WTC11 (cell line): ENCODE measurements around the gene DYNC1I2. TPM values are rescaled to one million over a fixed set of nuclear protein-coding genes. Genes with fewer than 3 reads are reported as not detected.

Experiments
- ATAC-seq: fragments of 200-7000 bp; cut with Tn5 transposase; 2 replicates; pipeline ENCODE4 v1.10.0; 2021; ENCODE audit warnings: mild to moderate bottlenecking, moderate library complexity
- CTCF ChIA-PET: fragments of 300-600 bp; sonication (Branson Sonifier 250); formaldehyde crosslinking; loops from one replicate; lab custom pipeline; 2021; ENCODE audit warnings: antibody characterized with exemption; lab: Charles Lee
- POLR2A ChIA-PET: fragments of 350-600 bp; sonication (Branson Sonifier 250); formaldehyde crosslinking; loops from one replicate; lab custom pipeline; 2021; ENCODE audit warnings: antibody characterized with exemption; lab: Charles Lee
- DNase-seq: peaks from one replicate; pipeline ENCODE4 v3.0.0; 2021; ENCODE audit warnings: low spot score
- H3K27ac Mint-ChIP-seq: 2 replicates; pipeline ENCODE4 v1.8.0; 2021; ENCODE audit warnings: mixed read lengths
- H3K27me3 Mint-ChIP-seq: 2 replicates; pipeline ENCODE4 v1.8.0; 2021; ENCODE audit warnings: low read depth, mild to moderate bottlenecking, moderate library complexity, mixed read lengths
- H3K36me3 Mint-ChIP-seq: 2 replicates; pipeline ENCODE4 v1.8.0; 2021; ENCODE audit warnings: mixed read lengths
- H3K4me1 Mint-ChIP-seq: 2 replicates; pipeline ENCODE4 v1.8.0; 2022; ENCODE audit warnings: mixed read lengths
- H3K4me3 Mint-ChIP-seq: 2 replicates; pipeline ENCODE4 v1.8.0; 2021; ENCODE audit warnings: mild to moderate bottlenecking, moderate library complexity, mixed read lengths
- H3K9me3 Mint-ChIP-seq: 2 replicates; pipeline ENCODE4 v1.8.0; 2021; ENCODE audit warnings: mixed read lengths
- FOXJ3 ChIP-seq: sonication (generic); formaldehyde crosslinking; IDR thresholded peaks from 2 replicates; pipeline ENCODE4 v1.9.0; 2021; ENCODE audit warnings: missing genetic modification reagents, mild to moderate bottlenecking, borderline replicate concordance
- JUN ChIP-seq: sonication (generic); formaldehyde crosslinking; IDR thresholded peaks from 2 replicates; pipeline ENCODE4 v1.8.0; 2023; ENCODE audit warnings: mild to moderate bottlenecking, missing genetic modification reagents
- KAT7 ChIP-seq: sonication (generic); formaldehyde crosslinking; IDR thresholded peaks from 2 replicates; pipeline ENCODE4 v1.8.1; 2023; ENCODE audit warnings: missing genetic modification reagents, mild to moderate bottlenecking, borderline replicate concordance
- MYBL2 ChIP-seq: sonication (generic); formaldehyde crosslinking; IDR thresholded peaks from 2 replicates; pipeline ENCODE4 v1.8.1; 2023; ENCODE audit warnings: mild to moderate bottlenecking, moderate library complexity, missing genetic modification reagents
- NR1H2 ChIP-seq: sonication (generic); formaldehyde crosslinking; IDR thresholded peaks from 2 replicates; pipeline ENCODE4 v1.9.0; 2021; ENCODE audit warnings: mild to moderate bottlenecking, moderate library complexity, missing genetic modification reagents
- RELA ChIP-seq: sonication (generic); formaldehyde crosslinking; IDR thresholded peaks from 2 replicates; pipeline ENCODE4 v1.8.1; 2022; ENCODE audit warnings: missing genetic modification reagents, mild to moderate bottlenecking, borderline replicate concordance
- SP1 ChIP-seq: sonication (generic); formaldehyde crosslinking; conservative IDR thresholded peaks from 2 replicates; pipeline ENCODE4 v1.8.1; 2022; ENCODE audit warnings: missing genetic modification reagents
- TP53 ChIP-seq: sonication (generic); formaldehyde crosslinking; IDR thresholded peaks from 2 replicates; pipeline ENCODE4 v1.8.1; 2023; ENCODE audit warnings: mild to moderate bottlenecking, missing genetic modification reagents
- total RNA-seq: library from RNA; stranded (reverse); gene quantifications from 3 replicates; pipeline ENCODE4 v1.2.3, GENCODE V29; 2021
- TF ChIP-seq, protein P1 (sequence below): sonication (generic); formaldehyde crosslinking; IDR thresholded peaks from 2 replicates; pipeline ENCODE4 v1.8.0; 2022; ENCODE audit warnings: missing genetic modification reagents
- TF ChIP-seq, protein P2 (sequence below): fragments of 250-450 bp; sonication (Bioruptor Pico); IDR thresholded peaks from 2 replicates; pipeline ENCODE4 v1.9.0; 2021; ENCODE audit warnings: moderate library complexity, mild to moderate bottlenecking, inconsistent platforms, borderline replicate concordance
- TF ChIP-seq, protein P3 (sequence below): fragments of 250-450 bp; sonication (Bioruptor Pico); IDR thresholded peaks from 2 replicates; pipeline ENCODE4 v1.9.0; 2021; ENCODE audit warnings: mild to moderate bottlenecking, borderline replicate concordance
- TF ChIP-seq, protein P4 (sequence below): sonication (generic); formaldehyde crosslinking; conservative IDR thresholded peaks from 2 replicates; pipeline ENCODE4 v1.8.1; 2023; ENCODE audit warnings: mild to moderate bottlenecking, low read depth, missing genetic modification reagents, moderate library complexity
- TF ChIP-seq, protein P5 (sequence below): fragments of 250-450 bp; sonication (Bioruptor Pico); IDR thresholded peaks from 2 replicates; pipeline ENCODE4 v2.1.2; 2022; ENCODE audit warnings: mild to moderate bottlenecking, moderate library complexity
- TF ChIP-seq, protein P6 (sequence below): fragments of 200-600 bp; IDR thresholded peaks from 2 replicates; pipeline ENCODE4 v1.8.0; 2022; ENCODE audit warnings: antibody characterized with exemption
- TF ChIP-seq, protein P7 (sequence below): sonication (generic); formaldehyde crosslinking; IDR thresholded peaks from 2 replicates; pipeline ENCODE4 v1.8.1; 2022; ENCODE audit warnings: low read depth, mild to moderate bottlenecking, moderate library complexity, missing genetic modification reagents, borderline replicate concordance
- TF ChIP-seq, protein P8 (sequence below): sonication (generic); formaldehyde crosslinking; IDR thresholded peaks from 2 replicates; pipeline ENCODE4 v1.8.1; 2022; ENCODE audit warnings: mild to moderate bottlenecking, moderate library complexity, missing genetic modification reagents

DYNC1I2 gene
- total RNA-seq, 1 experiment from 2014 or later = 73.7 TPM

DNA sequence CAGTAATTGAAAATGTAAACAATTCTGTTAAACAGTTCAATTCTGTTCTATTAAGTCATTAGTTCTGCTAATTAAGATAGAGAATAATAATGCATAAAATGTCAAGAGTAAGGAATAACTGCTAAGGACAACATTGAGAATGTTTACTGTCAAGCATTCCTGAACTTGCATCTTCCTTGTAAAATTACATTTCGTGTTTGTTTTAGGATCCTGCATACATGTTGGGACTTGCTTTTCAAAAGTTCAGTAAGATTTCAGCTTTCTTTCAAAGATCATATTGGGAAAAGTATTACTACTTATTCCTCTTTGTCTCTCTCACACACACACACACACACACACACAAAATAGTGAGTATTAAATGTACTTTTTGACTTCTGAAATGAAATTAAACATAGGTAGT, 20.5 kb downstream of the DYNC1I2 start:
- POLR2A ChIA-PET = no interaction called here
- TF ChIP-seq, protein P1, sequence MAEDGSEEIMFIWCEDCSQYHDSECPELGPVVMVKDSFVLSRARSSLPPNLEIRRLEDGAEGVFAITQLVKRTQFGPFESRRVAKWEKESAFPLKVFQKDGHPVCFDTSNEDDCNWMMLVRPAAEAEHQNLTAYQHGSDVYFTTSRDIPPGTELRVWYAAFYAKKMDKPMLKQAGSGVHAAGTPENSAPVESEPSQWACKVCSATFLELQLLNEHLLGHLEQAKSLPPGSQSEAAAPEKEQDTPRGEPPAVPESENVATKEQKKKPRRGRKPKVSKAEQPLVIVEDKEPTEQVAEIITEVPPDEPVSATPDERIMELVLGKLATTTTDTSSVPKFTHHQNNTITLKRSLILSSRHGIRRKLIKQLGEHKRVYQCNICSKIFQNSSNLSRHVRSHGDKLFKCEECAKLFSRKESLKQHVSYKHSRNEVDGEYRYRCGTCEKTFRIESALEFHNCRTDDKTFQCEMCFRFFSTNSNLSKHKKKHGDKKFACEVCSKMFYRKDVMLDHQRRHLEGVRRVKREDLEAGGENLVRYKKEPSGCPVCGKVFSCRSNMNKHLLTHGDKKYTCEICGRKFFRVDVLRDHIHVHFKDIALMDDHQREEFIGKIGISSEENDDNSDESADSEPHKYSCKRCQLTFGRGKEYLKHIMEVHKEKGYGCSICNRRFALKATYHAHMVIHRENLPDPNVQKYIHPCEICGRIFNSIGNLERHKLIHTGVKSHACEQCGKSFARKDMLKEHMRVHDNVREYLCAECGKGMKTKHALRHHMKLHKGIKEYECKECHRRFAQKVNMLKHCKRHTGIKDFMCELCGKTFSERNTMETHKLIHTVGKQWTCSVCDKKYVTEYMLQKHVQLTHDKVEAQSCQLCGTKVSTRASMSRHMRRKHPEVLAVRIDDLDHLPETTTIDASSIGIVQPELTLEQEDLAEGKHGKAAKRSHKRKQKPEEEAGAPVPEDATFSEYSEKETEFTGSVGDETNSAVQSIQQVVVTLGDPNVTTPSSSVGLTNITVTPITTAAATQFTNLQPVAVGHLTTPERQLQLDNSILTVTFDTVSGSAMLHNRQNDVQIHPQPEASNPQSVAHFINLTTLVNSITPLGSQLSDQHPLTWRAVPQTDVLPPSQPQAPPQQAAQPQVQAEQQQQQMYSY = no peak
- TF ChIP-seq, protein P2, sequence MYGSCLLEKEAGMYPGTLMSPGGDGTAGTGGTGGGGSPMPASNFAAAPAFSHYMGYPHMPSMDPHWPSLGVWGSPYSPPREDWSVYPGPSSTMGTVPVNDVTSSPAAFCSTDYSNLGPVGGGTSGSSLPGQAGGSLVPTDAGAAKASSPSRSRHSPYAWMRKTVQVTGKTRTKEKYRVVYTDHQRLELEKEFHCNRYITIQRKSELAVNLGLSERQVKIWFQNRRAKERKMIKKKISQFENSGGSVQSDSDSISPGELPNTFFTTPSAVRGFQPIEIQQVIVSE = no peak
- no peak for TF ChIP-seq FOXJ3 (CRISPR knock-in tag)
- TF ChIP-seq, protein P3, sequence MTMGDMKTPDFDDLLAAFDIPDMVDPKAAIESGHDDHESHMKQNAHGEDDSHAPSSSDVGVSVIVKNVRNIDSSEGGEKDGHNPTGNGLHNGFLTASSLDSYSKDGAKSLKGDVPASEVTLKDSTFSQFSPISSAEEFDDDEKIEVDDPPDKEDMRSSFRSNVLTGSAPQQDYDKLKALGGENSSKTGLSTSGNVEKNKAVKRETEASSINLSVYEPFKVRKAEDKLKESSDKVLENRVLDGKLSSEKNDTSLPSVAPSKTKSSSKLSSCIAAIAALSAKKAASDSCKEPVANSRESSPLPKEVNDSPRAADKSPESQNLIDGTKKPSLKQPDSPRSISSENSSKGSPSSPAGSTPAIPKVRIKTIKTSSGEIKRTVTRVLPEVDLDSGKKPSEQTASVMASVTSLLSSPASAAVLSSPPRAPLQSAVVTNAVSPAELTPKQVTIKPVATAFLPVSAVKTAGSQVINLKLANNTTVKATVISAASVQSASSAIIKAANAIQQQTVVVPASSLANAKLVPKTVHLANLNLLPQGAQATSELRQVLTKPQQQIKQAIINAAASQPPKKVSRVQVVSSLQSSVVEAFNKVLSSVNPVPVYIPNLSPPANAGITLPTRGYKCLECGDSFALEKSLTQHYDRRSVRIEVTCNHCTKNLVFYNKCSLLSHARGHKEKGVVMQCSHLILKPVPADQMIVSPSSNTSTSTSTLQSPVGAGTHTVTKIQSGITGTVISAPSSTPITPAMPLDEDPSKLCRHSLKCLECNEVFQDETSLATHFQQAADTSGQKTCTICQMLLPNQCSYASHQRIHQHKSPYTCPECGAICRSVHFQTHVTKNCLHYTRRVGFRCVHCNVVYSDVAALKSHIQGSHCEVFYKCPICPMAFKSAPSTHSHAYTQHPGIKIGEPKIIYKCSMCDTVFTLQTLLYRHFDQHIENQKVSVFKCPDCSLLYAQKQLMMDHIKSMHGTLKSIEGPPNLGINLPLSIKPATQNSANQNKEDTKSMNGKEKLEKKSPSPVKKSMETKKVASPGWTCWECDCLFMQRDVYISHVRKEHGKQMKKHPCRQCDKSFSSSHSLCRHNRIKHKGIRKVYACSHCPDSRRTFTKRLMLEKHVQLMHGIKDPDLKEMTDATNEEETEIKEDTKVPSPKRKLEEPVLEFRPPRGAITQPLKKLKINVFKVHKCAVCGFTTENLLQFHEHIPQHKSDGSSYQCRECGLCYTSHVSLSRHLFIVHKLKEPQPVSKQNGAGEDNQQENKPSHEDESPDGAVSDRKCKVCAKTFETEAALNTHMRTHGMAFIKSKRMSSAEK (CRISPR knock-in tag) = no peak
- no peak for TF ChIP-seq KAT7 (CRISPR knock-in tag)
- TF ChIP-seq NR1H2 (CRISPR knock-in tag) = no peak
- TF ChIP-seq SP1 (CRISPR knock-in tag) = no peak
- TF ChIP-seq, protein P4, sequence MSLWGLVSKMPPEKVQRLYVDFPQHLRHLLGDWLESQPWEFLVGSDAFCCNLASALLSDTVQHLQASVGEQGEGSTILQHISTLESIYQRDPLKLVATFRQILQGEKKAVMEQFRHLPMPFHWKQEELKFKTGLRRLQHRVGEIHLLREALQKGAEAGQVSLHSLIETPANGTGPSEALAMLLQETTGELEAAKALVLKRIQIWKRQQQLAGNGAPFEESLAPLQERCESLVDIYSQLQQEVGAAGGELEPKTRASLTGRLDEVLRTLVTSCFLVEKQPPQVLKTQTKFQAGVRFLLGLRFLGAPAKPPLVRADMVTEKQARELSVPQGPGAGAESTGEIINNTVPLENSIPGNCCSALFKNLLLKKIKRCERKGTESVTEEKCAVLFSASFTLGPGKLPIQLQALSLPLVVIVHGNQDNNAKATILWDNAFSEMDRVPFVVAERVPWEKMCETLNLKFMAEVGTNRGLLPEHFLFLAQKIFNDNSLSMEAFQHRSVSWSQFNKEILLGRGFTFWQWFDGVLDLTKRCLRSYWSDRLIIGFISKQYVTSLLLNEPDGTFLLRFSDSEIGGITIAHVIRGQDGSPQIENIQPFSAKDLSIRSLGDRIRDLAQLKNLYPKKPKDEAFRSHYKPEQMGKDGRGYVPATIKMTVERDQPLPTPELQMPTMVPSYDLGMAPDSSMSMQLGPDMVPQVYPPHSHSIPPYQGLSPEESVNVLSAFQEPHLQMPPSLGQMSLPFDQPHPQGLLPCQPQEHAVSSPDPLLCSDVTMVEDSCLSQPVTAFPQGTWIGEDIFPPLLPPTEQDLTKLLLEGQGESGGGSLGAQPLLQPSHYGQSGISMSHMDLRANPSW (CRISPR knock-in tag) = no peak
- no peak for TF ChIP-seq RELA (CRISPR knock-in tag)
- no peak for ATAC-seq
- DNase-seq = no peak
- Mint-ChIP-seq H3K4me3 (no peak overlapping the region), H3K27me3 (no peaks in the 10 kb centered on the region), H3K27ac (peak overlapping the region; percentile 71; the same call in 1 of the 2 replicates), H3K36me3 (no peaks in the 10 kb centered on the region), H3K9me3 (no peaks in the 10 kb centered on the region), H3K4me1 (no peaks in the 10 kb centered on the region; the same call in 1 of the 2 replicates)
- CTCF ChIA-PET = interaction anchor here (0.9 kb wide), 2 partner anchors 395 to 399 kb away, joined by 3 read pairs; partner anchors contain the start of gene DLX2

DNA sequence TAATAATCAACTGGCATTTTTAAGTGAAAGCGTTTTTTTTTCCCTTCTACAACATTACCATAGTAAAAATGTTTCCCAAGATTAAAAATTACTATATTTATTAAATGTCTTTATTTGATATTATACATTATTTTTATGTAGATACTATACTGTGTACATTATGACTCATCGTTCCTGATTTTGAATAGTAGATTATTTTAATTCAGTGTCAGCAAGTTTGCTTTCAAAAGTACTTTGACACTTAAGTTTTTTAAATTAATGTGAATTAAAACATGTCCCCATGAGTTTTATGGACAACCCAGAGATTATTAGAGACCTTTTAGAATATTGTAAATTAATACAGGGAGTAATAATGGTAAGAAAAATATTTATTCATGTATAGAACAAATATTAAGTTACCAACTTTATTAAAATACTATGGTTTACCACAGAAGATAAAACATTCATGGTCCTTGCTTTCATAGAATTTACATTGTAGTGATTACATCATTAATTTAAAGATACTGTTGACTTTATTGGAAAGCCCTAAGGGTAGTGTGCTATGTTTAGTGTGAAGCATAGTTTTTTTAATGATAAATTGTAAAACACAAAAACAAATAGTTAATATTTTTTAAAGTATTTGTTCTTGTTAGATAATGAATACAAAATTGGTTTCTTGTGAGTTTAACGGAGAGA, 21.9 kb downstream of the DYNC1I2 start:
- no peak overlapping the region for H3K27ac Mint-ChIP-seq
- TF ChIP-seq MYBL2 (CRISPR knock-in tag) (no peak), JUN (CRISPR knock-in tag) (no peak), TP53 (CRISPR knock-in tag) (no peak), RELA (CRISPR knock-in tag) (no peak)
- TF ChIP-seq, protein P5, sequence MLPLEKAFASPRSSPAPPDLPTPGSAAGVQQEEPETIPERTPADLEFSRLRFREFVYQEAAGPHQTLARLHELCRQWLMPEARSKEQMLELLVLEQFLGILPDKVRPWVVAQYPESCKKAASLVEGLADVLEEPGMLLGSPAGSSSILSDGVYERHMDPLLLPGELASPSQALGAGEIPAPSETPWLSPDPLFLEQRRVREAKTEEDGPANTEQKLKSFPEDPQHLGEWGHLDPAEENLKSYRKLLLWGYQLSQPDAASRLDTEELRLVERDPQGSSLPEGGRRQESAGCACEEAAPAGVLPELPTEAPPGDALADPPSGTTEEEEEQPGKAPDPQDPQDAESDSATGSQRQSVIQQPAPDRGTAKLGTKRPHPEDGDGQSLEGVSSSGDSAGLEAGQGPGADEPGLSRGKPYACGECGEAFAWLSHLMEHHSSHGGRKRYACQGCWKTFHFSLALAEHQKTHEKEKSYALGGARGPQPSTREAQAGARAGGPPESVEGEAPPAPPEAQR (CRISPR knock-in tag) = no peak
- TF ChIP-seq, protein P6, sequence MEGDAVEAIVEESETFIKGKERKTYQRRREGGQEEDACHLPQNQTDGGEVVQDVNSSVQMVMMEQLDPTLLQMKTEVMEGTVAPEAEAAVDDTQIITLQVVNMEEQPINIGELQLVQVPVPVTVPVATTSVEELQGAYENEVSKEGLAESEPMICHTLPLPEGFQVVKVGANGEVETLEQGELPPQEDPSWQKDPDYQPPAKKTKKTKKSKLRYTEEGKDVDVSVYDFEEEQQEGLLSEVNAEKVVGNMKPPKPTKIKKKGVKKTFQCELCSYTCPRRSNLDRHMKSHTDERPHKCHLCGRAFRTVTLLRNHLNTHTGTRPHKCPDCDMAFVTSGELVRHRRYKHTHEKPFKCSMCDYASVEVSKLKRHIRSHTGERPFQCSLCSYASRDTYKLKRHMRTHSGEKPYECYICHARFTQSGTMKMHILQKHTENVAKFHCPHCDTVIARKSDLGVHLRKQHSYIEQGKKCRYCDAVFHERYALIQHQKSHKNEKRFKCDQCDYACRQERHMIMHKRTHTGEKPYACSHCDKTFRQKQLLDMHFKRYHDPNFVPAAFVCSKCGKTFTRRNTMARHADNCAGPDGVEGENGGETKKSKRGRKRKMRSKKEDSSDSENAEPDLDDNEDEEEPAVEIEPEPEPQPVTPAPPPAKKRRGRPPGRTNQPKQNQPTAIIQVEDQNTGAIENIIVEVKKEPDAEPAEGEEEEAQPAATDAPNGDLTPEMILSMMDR = no peak
- TF ChIP-seq, protein P7, sequence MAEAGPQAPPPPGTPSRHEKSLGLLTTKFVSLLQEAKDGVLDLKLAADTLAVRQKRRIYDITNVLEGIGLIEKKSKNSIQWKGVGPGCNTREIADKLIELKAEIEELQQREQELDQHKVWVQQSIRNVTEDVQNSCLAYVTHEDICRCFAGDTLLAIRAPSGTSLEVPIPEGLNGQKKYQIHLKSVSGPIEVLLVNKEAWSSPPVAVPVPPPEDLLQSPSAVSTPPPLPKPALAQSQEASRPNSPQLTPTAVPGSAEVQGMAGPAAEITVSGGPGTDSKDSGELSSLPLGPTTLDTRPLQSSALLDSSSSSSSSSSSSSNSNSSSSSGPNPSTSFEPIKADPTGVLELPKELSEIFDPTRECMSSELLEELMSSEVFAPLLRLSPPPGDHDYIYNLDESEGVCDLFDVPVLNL (CRISPR knock-in tag) = no peak
- TF ChIP-seq, protein P8, sequence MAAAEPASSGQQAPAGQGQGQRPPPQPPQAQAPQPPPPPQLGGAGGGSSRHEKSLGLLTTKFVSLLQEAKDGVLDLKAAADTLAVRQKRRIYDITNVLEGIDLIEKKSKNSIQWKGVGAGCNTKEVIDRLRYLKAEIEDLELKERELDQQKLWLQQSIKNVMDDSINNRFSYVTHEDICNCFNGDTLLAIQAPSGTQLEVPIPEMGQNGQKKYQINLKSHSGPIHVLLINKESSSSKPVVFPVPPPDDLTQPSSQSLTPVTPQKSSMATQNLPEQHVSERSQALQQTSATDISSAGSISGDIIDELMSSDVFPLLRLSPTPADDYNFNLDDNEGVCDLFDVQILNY (CRISPR knock-in tag) = no peak

More for the DNA sequence above, 21.9 kb downstream of the DYNC1I2 start:
- Mint-ChIP-seq H3K4me1 (no peaks in the 10 kb centered on the region; the same call in 1 of the 2 replicates), H3K36me3 (no peaks in the 10 kb centered on the region), H3K27me3 (no peaks in the 10 kb centered on the region), H3K4me3 (no peak overlapping the region), H3K9me3 (no peaks in the 10 kb centered on the region)
- ChIA-PET POLR2A (no interaction called here), CTCF (no interaction called here)
- no peak for ATAC-seq
- DNase-seq = no peak
